RWPE1 (cell line): ENCODE data around the gene WSB1.
"Not testable (repeated sequence)": the region's sequence is repeated elsewhere in the genome, so short reads cannot be mapped to it uniquely, and the experiment has no call there.

Experiments used
- CTCF ChIA-PET: fragments of 350-600 bp; sonication (Branson Sonifier 250); formaldehyde crosslinking; extraction: SDS; loops from one replicate; lab custom pipeline; 2021; lab: Yijun Ruan, JAX
- POLR2A ChIA-PET: fragments of 400-600 bp; formaldehyde crosslinking; extraction: SDS; loops from one replicate; lab custom pipeline; 2020; ENCODE audit warnings: antibody characterized with exemption; ENCODE audit not compliant: low non-redundant PET; lab: Yijun Ruan, JAX
- DNase-seq: peaks from one replicate; pipeline ENCODE4 v3.0.0; 2012; ENCODE audit warnings: low spot score
- H3K27ac ChIP-seq: fragments of 450-650 bp; 2 replicates; pipeline ENCODE4 v1.5.1; 2017
- TF ChIP-seq, protein P1 (sequence below): fragments of 450-650 bp; conservative IDR thresholded peaks from 2 replicates; pipeline ENCODE4 v1.5.1; 2017; ENCODE audit warnings: low read depth, mild to moderate bottlenecking

Gene WSB1

GRCh38 chr17:27323538-27324215 lies 29.8 kb downstream of the WSB1 start:
- ChIA-PET CTCF (interaction anchor here (0.6 to 0.7 kb wide), 5 partner anchors 9 to 253 kb away, joined by 3 to 7 read pairs (median 3); no protein-coding TSS in a partner anchor), POLR2A (interaction anchor here (0.6 kb wide), 1 partner anchor 286 kb away, joined by 6 read pairs; no protein-coding TSS in a partner anchor)
- peak; percentile 43 for DNase-seq
- TF ChIP-seq, protein P1, sequence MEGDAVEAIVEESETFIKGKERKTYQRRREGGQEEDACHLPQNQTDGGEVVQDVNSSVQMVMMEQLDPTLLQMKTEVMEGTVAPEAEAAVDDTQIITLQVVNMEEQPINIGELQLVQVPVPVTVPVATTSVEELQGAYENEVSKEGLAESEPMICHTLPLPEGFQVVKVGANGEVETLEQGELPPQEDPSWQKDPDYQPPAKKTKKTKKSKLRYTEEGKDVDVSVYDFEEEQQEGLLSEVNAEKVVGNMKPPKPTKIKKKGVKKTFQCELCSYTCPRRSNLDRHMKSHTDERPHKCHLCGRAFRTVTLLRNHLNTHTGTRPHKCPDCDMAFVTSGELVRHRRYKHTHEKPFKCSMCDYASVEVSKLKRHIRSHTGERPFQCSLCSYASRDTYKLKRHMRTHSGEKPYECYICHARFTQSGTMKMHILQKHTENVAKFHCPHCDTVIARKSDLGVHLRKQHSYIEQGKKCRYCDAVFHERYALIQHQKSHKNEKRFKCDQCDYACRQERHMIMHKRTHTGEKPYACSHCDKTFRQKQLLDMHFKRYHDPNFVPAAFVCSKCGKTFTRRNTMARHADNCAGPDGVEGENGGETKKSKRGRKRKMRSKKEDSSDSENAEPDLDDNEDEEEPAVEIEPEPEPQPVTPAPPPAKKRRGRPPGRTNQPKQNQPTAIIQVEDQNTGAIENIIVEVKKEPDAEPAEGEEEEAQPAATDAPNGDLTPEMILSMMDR = no peak
- H3K27ac ChIP-seq = peak overlapping the region; percentile 76

GRCh38 chr17:27324771-27325339 lies 30.9 kb downstream of the WSB1 start:
- CTCF ChIA-PET = interaction anchor here (0.6 to 0.7 kb wide), 2 partner anchors 56 to 1170 kb away, joined by 3 to 4 read pairs; no protein-coding TSS in a partner anchor
- 0 out of 2 replicates have a peak overlapping the region, but pooled peaks have one; percentile 9 for H3K27ac ChIP-seq
- POLR2A ChIA-PET = no interaction called here
- TF ChIP-seq, protein P1 = no peak
- no peak for DNase-seq

- CTCF ChIA-PET = no interaction called here
- TF ChIP-seq, protein P1 = no peak
- POLR2A ChIA-PET = no interaction called here
- no peak for DNase-seq
- no peak overlapping the region for H3K27ac ChIP-seq
Measured at GRCh38 chr17:27326051-27326450, 32.1 kb downstream of the WSB1 start.

DNA sequence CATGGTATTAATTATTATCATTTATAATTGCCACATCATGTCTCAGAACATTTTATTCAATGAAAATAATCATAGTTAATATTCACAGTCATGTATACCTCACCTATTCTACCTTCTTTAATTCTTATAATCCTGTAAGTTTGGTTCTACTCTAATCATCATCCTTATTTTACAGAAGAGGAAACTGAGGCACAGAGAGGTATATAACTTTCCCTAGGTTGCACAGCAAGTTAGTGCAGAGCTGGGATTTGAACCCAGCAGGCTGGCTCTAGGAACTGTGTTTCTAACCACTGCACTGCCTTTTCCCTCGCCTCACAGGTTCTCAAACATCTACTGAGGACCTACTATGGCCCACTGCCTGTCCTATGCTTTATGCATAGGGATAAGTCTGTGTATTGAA lies 32.7 kb downstream of the WSB1 start:
- TF ChIP-seq, protein P1 = no peak
- CTCF ChIA-PET = interaction anchor here (0.7 kb wide), 1 partner anchor 277 kb away, joined by 3 read pairs; no protein-coding TSS in a partner anchor
- POLR2A ChIA-PET = no interaction called here
- no peak overlapping the region for H3K27ac ChIP-seq
- no peak for DNase-seq

GRCh38 chr17:27327397-27327796 lies 33.5 kb downstream of the WSB1 start:
- CTCF ChIA-PET = interaction anchor here (0.5 to 0.7 kb wide), 2 partner anchors 85 to 276 kb away, joined by 3 read pairs; no protein-coding TSS in a partner anchor
- no peak overlapping the region for H3K27ac ChIP-seq
- no peak for DNase-seq
- TF ChIP-seq, protein P1 = no peak
- POLR2A ChIA-PET = no interaction called here

- POLR2A ChIA-PET = no interaction called here
- CTCF ChIA-PET = interaction anchor here (0.5 kb wide), 1 partner anchor 86 kb away, joined by 3 read pairs; no protein-coding TSS in a partner anchor
- no peak for DNase-seq
Measured at GRCh38 chr17:27327871-27328270, 34.0 kb downstream of the WSB1 start.

GRCh38 chr17:27328686-27329085 lies 34.8 kb downstream of the WSB1 start:
- peak overlapping the region; percentile 4; the same call in 1 of the 2 replicates for H3K27ac ChIP-seq
- POLR2A ChIA-PET, DNase-seq: not testable (repeated sequence)
- CTCF ChIA-PET = interaction anchor here (0.7 kb wide), 1 partner anchor 18 kb away, joined by 3 read pairs; no protein-coding TSS in a partner anchor

More at GRCh38 chr17:27327871-27328270, 34.0 kb downstream of the WSB1 start:
- TF ChIP-seq, protein P1 = no peak
- no peak overlapping the region for H3K27ac ChIP-seq
